Left ventricle myocardium inferior (tissue), 1 donor: ENCODE measurements around the gene RELCH. TPM values are rescaled to one million over a fixed set of nuclear protein-coding genes. Genes with fewer than 3 reads are reported as not detected.

ENCODE experiments used
- DNase-seq: peaks from one replicate; pipeline ENCODE4 v3.0.0-alpha.2; 2020
- H3K27ac ChIP-seq: fragments of 200-600 bp; replicated peaks from 2 replicates; pipeline ENCODE4 v1.8.0; 2021
- H3K27me3 ChIP-seq: fragments of 200-600 bp; 2 replicates; pipeline ENCODE4 v1.8.0; 2021; ENCODE audit warnings: low read depth
- H3K36me3 ChIP-seq: fragments of 200-600 bp; 2 replicates; pipeline ENCODE4 v1.8.0; 2021
- H3K4me1 ChIP-seq: fragments of 200-600 bp; 2 replicates; pipeline ENCODE4 v1.8.0; 2021
- H3K4me3 ChIP-seq: fragments of 200-600 bp; 2 replicates; pipeline ENCODE4 v1.8.0; 2021; ENCODE audit warnings: mild to moderate bottlenecking, moderate library complexity
- H3K9me3 ChIP-seq: fragments of 200-600 bp; replicated peaks from 2 replicates; pipeline ENCODE4 v1.8.0; 2021
- CTCF ChIP-seq: fragments of 200-600 bp; IDR thresholded peaks from 2 replicates; pipeline ENCODE4 v1.8.0; 2021; ENCODE audit warnings: antibody characterized with exemption, mild to moderate bottlenecking, borderline replicate concordance
- intact Hi-C: fragments of 100-400 bp; cut with micrococcal nuclease; formaldehyde crosslinking; loops from one replicate; pipeline ENCODE4 v1.11.0; 2022
- total RNA-seq: library from RNA; stranded (reverse); fragmentation: NEBNext Ultra II Directional; extraction: Animal tissue kit (Norgen Biotek cat#: 25700); gene quantifications from one replicate; pipeline ENCODE4 v1.2.1, GENCODE V29; 2021
- donor health status: DM: no; HTN: yes; CAD: no; lungs with severe emphysema.

The RELCH gene
- total RNA-seq, 1 donor from 2014 or later: 15.5 TPM

DNA sequence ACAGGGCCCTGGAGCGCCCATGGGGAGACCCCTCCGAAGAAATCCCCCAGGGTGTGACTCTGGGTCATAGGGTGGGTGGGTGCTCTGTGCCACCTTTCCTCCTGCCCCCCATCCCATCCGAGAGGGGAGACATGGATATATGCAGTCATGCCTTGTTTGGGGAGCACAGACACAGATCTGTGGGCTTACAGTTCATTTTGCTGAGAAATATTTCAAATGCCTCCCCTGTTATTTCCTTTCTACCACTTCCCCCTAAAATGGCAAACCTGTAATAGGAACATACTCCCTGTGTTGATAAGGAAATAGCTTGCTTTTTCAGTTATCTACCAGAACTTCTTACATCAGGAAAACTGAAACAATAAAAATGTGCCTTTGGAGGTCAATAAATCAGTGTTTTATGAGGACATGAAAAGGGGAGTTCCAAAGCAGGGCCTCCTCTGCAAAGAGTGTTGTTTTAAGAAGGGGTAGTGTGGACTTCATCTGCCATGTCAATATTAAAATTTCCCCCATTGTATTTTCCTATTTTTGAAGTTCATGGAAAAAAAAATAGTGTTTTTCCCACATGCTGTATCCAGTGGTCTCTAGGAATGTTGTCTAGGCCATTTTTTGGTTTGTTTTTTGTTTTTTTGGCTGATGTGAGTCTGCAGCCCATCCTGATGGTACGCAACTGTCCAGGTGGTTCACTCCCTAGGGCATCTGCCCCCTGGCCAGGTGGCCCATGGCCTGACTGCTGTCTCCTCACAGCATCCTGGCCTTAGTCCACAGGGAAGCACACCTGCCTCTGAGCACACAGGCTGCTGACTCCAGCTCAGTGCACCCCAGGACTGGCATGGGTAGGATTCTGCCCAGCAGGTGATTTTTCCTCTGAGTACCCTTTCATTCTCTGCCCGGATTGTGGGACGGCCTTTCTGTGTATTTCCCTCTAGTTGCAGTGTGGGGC, 141.8 kb downstream of the RELCH start:
- Histone ChIP-seq H3K36me3 (no peaks in the 10 kb centered on the region), H3K4me1 (peaks cover 51% of the 10 kb centered on the region), H3K9me3 (no peaks in the 10 kb centered on the region), H3K27ac (no peak overlapping the region), H3K27me3 (peaks cover 96% of the 10 kb centered on the region), H3K4me3 (peak overlapping the region; percentile 17)
- TF ChIP-seq CTCF: no peak
- no peak for DNase-seq
- intact Hi-C loops: no loop called here

DNA sequence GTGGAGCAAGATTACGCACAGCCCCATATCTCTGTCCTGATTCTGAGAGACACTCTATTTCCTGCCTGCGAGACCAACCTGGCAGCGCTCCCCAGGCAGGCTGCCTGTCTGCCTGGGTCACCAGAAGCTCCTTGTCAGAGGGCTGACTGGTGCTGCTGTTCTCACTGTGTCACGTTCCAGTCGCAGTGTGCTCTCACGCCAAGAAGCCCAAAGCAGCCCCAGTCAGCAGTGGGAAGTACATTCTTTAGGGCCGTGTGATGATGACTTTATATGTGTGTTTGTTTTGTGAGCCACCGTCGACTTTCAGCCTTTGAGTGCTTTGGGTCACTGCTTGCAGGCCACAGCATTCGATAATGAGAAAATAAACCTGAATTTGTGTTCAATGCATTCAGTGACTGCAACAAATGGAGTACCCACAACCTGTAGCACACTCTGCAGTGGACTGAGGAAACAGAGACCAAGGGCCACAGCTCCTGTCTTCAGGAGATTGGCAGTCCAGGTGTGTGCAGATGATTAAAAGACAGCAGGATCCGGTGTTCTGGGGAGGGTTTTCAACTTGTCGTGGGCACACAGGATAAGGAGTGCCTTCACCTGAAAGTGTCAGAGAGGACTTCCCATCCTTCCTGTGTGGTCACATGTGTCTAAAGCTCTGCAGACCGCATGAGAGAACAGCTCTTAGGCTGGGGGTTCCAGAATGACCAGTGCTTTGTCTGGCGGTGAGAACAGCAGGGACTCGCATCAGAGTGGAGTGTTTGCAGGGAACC, 142.8 kb downstream of the RELCH start:
- H3K9me3 ChIP-seq: no peaks in the 10 kb centered on the region
- TF ChIP-seq CTCF: no peak
- DNase-seq: peak; percentile 59
- H3K4me1 ChIP-seq: peaks cover 44% of the 10 kb centered on the region
- peak overlapping the region; percentile 54 for H3K27ac ChIP-seq
- intact Hi-C loops: no loop called here
- H3K36me3 ChIP-seq: no peaks in the 10 kb centered on the region
- H3K27me3 ChIP-seq: peaks cover 95% of the 10 kb centered on the region
- peak overlapping the region; percentile 17 for H3K4me3 ChIP-seq

DNA sequence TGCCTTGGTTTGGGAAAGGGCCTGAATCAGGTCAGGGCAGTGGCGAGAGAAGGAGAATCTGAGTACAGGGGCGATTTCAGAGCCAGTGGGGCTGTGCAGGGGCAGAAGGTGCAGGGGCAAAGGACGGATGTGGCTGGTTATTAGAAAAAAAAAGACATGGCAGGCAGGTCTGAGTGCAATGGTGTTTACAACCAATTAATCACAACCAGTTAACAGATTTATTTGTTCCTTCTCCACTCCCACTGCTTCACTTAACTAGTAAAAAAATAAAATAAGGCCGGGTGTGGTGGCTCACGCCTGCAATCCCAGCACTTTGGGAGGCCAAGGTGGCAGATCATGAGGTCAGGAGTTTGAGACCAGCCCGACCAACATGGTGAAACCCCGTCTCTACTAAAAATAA, 143.6 kb downstream of the RELCH start:
- no peaks in the 10 kb centered on the region for H3K36me3 ChIP-seq
- no peak for TF ChIP-seq CTCF
- H3K27me3 ChIP-seq: peaks cover 97% of the 10 kb centered on the region
- H3K9me3 ChIP-seq: no peaks in the 10 kb centered on the region
- intact Hi-C loops: no loop called here
- no peak overlapping the region for H3K27ac ChIP-seq
- no peak overlapping the region for H3K4me3 ChIP-seq
- peaks cover 39% of the 10 kb centered on the region for H3K4me1 ChIP-seq
- no peak for DNase-seq

GRCh38 chr18:62331581-62332356, 144.7 kb downstream of the RELCH start:
- H3K4me3 ChIP-seq: no peak overlapping the region
- H3K27me3 ChIP-seq: peaks cover 96% of the 10 kb centered on the region
- intact Hi-C loops: no loop called here
- peaks cover 27% of the 10 kb centered on the region for H3K4me1 ChIP-seq
- no peak for TF ChIP-seq CTCF
- DNase-seq: peak; percentile 40
- H3K27ac ChIP-seq: no peak overlapping the region
- H3K36me3 ChIP-seq: no peaks in the 10 kb centered on the region
- no peaks in the 10 kb centered on the region for H3K9me3 ChIP-seq

GRCh38 chr18:62332431-62332830, 145.4 kb downstream of the RELCH start:
- no peaks in the 10 kb centered on the region for H3K36me3 ChIP-seq
- no peak overlapping the region for H3K27ac ChIP-seq
- H3K27me3 ChIP-seq: peaks cover 96% of the 10 kb centered on the region
- intact Hi-C loops: no loop called here
- no peak for TF ChIP-seq CTCF
- H3K4me3 ChIP-seq: no peak overlapping the region
- no peaks in the 10 kb centered on the region for H3K9me3 ChIP-seq
- H3K4me1 ChIP-seq: peaks cover 26% of the 10 kb centered on the region
- DNase-seq: no peak
